GM12878 (cell line): ENCODE results near the gene DYSF. TPM values are rescaled to one million over a fixed set of nuclear protein-coding genes. Genes with fewer than 3 reads are reported as not detected.

Experiments used
- ATAC-seq: fragments of 200-7000 bp; cut with Tn5 transposase; 3 replicates; pipeline ENCODE4 v1.9.1; 2020; ENCODE audit warnings: mild to moderate bottlenecking, moderate library complexity
- BruUV-seq: library from RNA; stranded (reverse); fragments of 400-500 nt; replicated peaks from 2 replicates; lab custom pipeline; 2021; lab: Mats Ljungman, UMichigan
- CTCF ChIA-PET: fragments of 300-600 bp; sonication (Branson Sonifier 250); formaldehyde crosslinking; extraction: SDS; loops from one replicate; lab custom pipeline; 2021; ENCODE audit warnings: inconsistent platforms; lab: Yijun Ruan, JAX
- POLR2A ChIA-PET: fragments of 350-600 bp; formaldehyde crosslinking; extraction: SDS; loops from one replicate; lab custom pipeline; 2021; ENCODE audit warnings: inconsistent platforms; lab: Charles Lee
- RAD21 ChIA-PET: fragments of 300-600 bp; sonication (Branson Sonifier 250); formaldehyde crosslinking; loops from one replicate; lab custom pipeline; 2023; ENCODE audit warnings: antibody characterized with exemption; ENCODE audit not compliant: unreplicated experiment; lab: Charles Lee
- SMC1A ChIA-PET: fragments of 300-600 bp; sonication (Branson Sonifier 250); formaldehyde crosslinking; loops from one replicate; lab custom pipeline; 2023; ENCODE audit not compliant: unreplicated experiment, uncharacterized antibody; lab: Charles Lee
- DNase-seq: peaks from one replicate; pipeline ENCODE4 v3.0.0-alpha.2; 2011; ENCODE audit warnings: low read depth, low spot score
- FAIRE-seq: peaks from 3 replicates; lab custom pipeline; 2011; peaks lifted over from hg19 to GRCh38; lab: Jason Lieb, UNC
- H2AFZ ChIP-seq: 2 replicates; pipeline ENCODE4 v1.6.0; 2011; ENCODE audit warnings: low read depth, low read length, control low read depth; ENCODE audit not compliant: control insufficient read depth
- H3K27ac ChIP-seq: 2 replicates; pipeline ENCODE4 v1.5.1; 2011; ENCODE audit warnings: control low read depth; ENCODE audit not compliant: control insufficient read depth, insufficient read depth
- H3K27me3 ChIP-seq, 2 experiments: replicated peaks in 1 of 2; 2 replicates each; pipeline versions ENCODE4 v1.6.0 to v1.6.1; 2011; ENCODE audit warnings: low read length in 1 of 2; ENCODE audit not compliant: control insufficient read depth in 2 of 2, insufficient read depth in 2 of 2
- H3K36me3 ChIP-seq, 2 experiments: 2 replicates each; pipeline ENCODE4 v1.5.1; 2011; ENCODE audit warnings: low read length in 1 of 2; ENCODE audit not compliant: control insufficient read depth in 2 of 2, insufficient read depth in 2 of 2
- H3K4me1 ChIP-seq: 2 replicates; pipeline ENCODE4 v1.6.1; 2011; ENCODE audit warnings: mild to moderate bottlenecking, low read length, moderate library complexity, mixed read lengths; ENCODE audit not compliant: control insufficient read depth, insufficient read depth
- H3K4me2 ChIP-seq: 2 replicates; pipeline ENCODE4 v1.6.0; 2011; ENCODE audit warnings: control low read depth; ENCODE audit not compliant: control insufficient read depth, insufficient read depth
- H3K4me3 ChIP-seq: fragments of 200-600 bp; sonication (generic); 2 replicates; pipeline ENCODE4 v1.5.1; 2016
- H3K79me2 ChIP-seq: 2 replicates; pipeline ENCODE4 v1.6.0; 2011; ENCODE audit warnings: low read length; ENCODE audit not compliant: control insufficient read depth, insufficient read depth
- H3K9ac ChIP-seq: 2 replicates; pipeline ENCODE4 v1.8.0; 2011; ENCODE audit warnings: low read length, control low read depth, mixed read lengths; ENCODE audit not compliant: control insufficient read depth, insufficient read depth
- H3K9me3 ChIP-seq: replicated peaks from 3 replicates; pipeline ENCODE4 v1.5.1; 2011; ENCODE audit warnings: mild to moderate bottlenecking, low read length; ENCODE audit not compliant: control insufficient read depth, insufficient read depth
- H4K20me1 ChIP-seq: 2 replicates; pipeline ENCODE4 v1.6.0; 2011; ENCODE audit not compliant: control insufficient read depth, insufficient read depth
- ATF2 ChIP-seq: IDR thresholded peaks from 2 replicates; pipeline ENCODE4 v1.6.1; 2012; ENCODE audit warnings: low read length, inconsistent platforms
- MLLT1 ChIP-seq: fragments of 450-650 bp; IDR thresholded peaks from 2 replicates; pipeline ENCODE4 v1.6.1; 2016; ENCODE audit warnings: mild to moderate bottlenecking
- TAF1 ChIP-seq: IDR thresholded peaks from 2 replicates; pipeline ENCODE4 v1.6.1; 2011; ENCODE audit warnings: mild to moderate bottlenecking, low read depth, low read length, borderline replicate concordance
- WGBS: methylation state at CpG from one replicate; pipeline ENCODE4 v1.1.6; 2016; ENCODE audit warnings: low lambda C conversion rate; ENCODE audit not compliant: insufficient replicate concordance, insufficient coverage; ENCODE audit errors: missing lambda C conversion rate; 5-methylcytosine and 5-hydroxymethylcytosine counted together
- in situ Hi-C: fragments of 300-500 bp; cut with MboI; formaldehyde crosslinking; loops from 9 replicates; pipeline ENCODE4 v1.14.3; 2018; ENCODE audit warnings: mixed read lengths
- intact Hi-C: fragments of 100-400 bp; cut with micrococcal nuclease; formaldehyde crosslinking; loops from one replicate; pipeline ENCODE4 v1.14.2; 2022; ENCODE audit not compliant: unreplicated experiment
- polyA plus RNA-seq, 11 experiments: library from polyadenylated mRNA; depleted of rRNA in 4 of 11; unstranded in 6 of 11; stranded (reverse) in 5 of 11; fragments of >200 nt; fragmentation: Nextera tagmentation in 4 of 11; fragmentation: Illumina TruSeq in 1 of 11; extraction: Ambion mirVana in 4 of 11; extraction: Trizol in 1 of 11; gene quantifications; 1 replicate in 1 of 11; 2 replicates in 10 of 11; pipeline versions ENCODE4 v1.2.1 to v1.2.3, GENCODE V29; 2011 to 2016; ENCODE audit warnings: inconsistent platforms in 2 of 11, missing spikeins in 2 of 11, low read depth in 1 of 11
- total RNA-seq, 4 experiments: library from RNA; depleted of rRNA in 3 of 4; stranded (reverse); fragments of >200 nt in 3 of 4; fragmentation: Illumina TruSeq in 1 of 4; extraction: Trizol in 1 of 4; gene quantifications; 2 replicates each; pipeline versions ENCODE4 v1.2.1 to v1.2.3, GENCODE V29; 2013 to 2021

The DYSF gene
- total and polyA plus RNA-seq, 10 of the 15 experiments (the other 5 are each of a cell fraction or from before 2014, with no cell fraction given): under 0.01 to 0.15 (median 0.03) TPM; not detected in 7

GRCh38 chr2:71597756-71598155 is 144.4 kb downstream of the DYSF start:
- SMC1A ChIA-PET: no interaction called here
- Histone ChIP-seq H3K79me2 (no peaks in the 10 kb centered on the region), H3K4me3 (no peak overlapping the region), H4K20me1 (no peaks in the 10 kb centered on the region), H3K9me3 (no peaks in the 10 kb centered on the region), H3K27ac (no peak overlapping the region), H3K36me3 (no peaks in the 10 kb centered on the region), H3K9ac (no peak overlapping the region), H2AFZ (no peak overlapping the region), H3K27me3 (no peaks in the 10 kb centered on the region; a peak in 2 of 4 replicates), H3K4me2 (no peak overlapping the region), H3K4me1 (no peaks in the 10 kb centered on the region)
- no peak for TF ChIP-seq TAF1
- CTCF ChIA-PET: no interaction called here
- ATAC-seq (no peak), DNase-seq (no peak), FAIRE-seq (no peak)
- intact Hi-C loops (no loop called here), in situ Hi-C loops (no loop called here)
- RAD21 ChIA-PET: no interaction called here
- WGBS: 8% methylated on average over 4 of the region's 4 CpGs
- POLR2A ChIA-PET: no interaction called here
- no TSS peak for BruUV-seq

- intact Hi-C loops: no loop called here
- CTCF ChIA-PET: no interaction called here
Observed at GRCh38 chr2:71598526-71598925, 145.2 kb downstream of the DYSF start.

More at GRCh38 chr2:71598526-71598925, 145.2 kb downstream of the DYSF start:
- ChIA-PET SMC1A (no interaction called here), RAD21 (no interaction called here), POLR2A (no interaction called here)
- 27% methylated on average over 14 of the region's 14 CpGs for WGBS
- FAIRE-seq: no peak
- no peak for ATAC-seq
- H3K9me3 ChIP-seq: no peaks in the 10 kb centered on the region
- H3K79me2 ChIP-seq: no peaks in the 10 kb centered on the region
- no TSS peak for BruUV-seq
- no peak overlapping the region for H2AFZ ChIP-seq
- no peak overlapping the region for H3K27ac ChIP-seq
- H3K36me3 ChIP-seq: no peaks in the 10 kb centered on the region
- in situ Hi-C loops: no loop called here
- no peak for DNase-seq
- no peaks in the 10 kb centered on the region for H4K20me1 ChIP-seq
- H3K4me2 ChIP-seq: no peak overlapping the region
- no peak for TF ChIP-seq MLLT1
- no peak for TF ChIP-seq ATF2
- H3K4me1 ChIP-seq: peaks cover 4% of the 10 kb centered on the region
- H3K4me3 ChIP-seq: no peak overlapping the region
- no peaks in the 10 kb centered on the region; a peak in 2 of 4 replicates for H3K27me3 ChIP-seq
- no peak overlapping the region for H3K9ac ChIP-seq
